Astrocyte of the spinal cord (primary cell): ENCODE measurements around the gene AIMP2.
"Not testable (repeated sequence)": the region's sequence is repeated elsewhere in the genome, so short reads cannot be mapped to it uniquely, and the experiment has no call there.

Experiments
- DNase-seq: peaks from one replicate; pipeline ENCODE4 v3.0.0; 2011; ENCODE audit warnings: low read depth, low spot score
- H3K4me3 ChIP-seq: 2 replicates; pipeline ENCODE4 v1.5.1; 2011; ENCODE audit warnings: low read depth, mild to moderate bottlenecking, low read length, moderate library complexity
- in situ Hi-C: cut with HindIII; loops from 2 replicates; pipeline ENCODE4 v1.10.0; 2017; ENCODE audit warnings: low sequenced_read_pairs
- TF ChIP-seq, protein P1 (sequence below): IDR thresholded peaks from 2 replicates; pipeline ENCODE4 v1.5.1; 2012; ENCODE audit warnings: low read depth, mild to moderate bottlenecking, low read length, inconsistent platforms

AIMP2 gene

GRCh38 chr7:6031567-6031966, 22.5 kb downstream of the AIMP2 start:
- no peak for DNase-seq
- TF ChIP-seq, protein P1, sequence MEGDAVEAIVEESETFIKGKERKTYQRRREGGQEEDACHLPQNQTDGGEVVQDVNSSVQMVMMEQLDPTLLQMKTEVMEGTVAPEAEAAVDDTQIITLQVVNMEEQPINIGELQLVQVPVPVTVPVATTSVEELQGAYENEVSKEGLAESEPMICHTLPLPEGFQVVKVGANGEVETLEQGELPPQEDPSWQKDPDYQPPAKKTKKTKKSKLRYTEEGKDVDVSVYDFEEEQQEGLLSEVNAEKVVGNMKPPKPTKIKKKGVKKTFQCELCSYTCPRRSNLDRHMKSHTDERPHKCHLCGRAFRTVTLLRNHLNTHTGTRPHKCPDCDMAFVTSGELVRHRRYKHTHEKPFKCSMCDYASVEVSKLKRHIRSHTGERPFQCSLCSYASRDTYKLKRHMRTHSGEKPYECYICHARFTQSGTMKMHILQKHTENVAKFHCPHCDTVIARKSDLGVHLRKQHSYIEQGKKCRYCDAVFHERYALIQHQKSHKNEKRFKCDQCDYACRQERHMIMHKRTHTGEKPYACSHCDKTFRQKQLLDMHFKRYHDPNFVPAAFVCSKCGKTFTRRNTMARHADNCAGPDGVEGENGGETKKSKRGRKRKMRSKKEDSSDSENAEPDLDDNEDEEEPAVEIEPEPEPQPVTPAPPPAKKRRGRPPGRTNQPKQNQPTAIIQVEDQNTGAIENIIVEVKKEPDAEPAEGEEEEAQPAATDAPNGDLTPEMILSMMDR: no peak
- in situ Hi-C loops: no loop called here
- no peak overlapping the region for H3K4me3 ChIP-seq

GRCh38 chr7:6032167-6032566, 23.1 kb downstream of the AIMP2 start:
- no peak overlapping the region for H3K4me3 ChIP-seq
- TF ChIP-seq, protein P1: no peak
- DNase-seq: no peak
- in situ Hi-C loops: no loop called here

DNA sequence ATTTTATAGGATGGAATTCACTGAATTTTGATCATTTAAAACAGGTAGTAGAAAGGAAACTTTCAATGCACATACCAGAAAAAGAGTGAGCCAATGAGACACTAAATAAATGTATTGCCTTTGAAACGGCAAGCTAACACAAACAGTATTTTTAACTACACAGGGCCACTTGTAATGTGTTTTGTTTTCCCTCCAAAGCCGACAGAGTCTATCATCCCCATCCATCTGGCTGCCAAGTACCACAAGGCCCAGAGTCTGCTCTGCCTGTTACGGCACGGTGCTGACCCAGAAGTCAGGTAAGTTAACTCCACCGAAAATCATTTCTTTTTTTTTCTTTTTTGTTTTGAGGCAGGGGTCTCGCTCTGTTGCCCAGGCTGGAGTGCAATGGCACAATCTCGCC, 23.6 kb downstream of the AIMP2 start:
- in situ Hi-C loops: no loop called here
- DNase-seq: no peak
- TF ChIP-seq, protein P1: no peak

GRCh38 chr7:6035165-6035564, 26.1 kb downstream of the AIMP2 start:
- no peak overlapping the region for H3K4me3 ChIP-seq
- DNase-seq: no peak
- TF ChIP-seq, protein P1: no peak
- in situ Hi-C loops: no loop called here

More for the DNA sequence above, 23.6 kb downstream of the AIMP2 start:
- H3K4me3 ChIP-seq: no peak overlapping the region

- no peak overlapping the region for H3K4me3 ChIP-seq
- TF ChIP-seq, protein P1: no peak
- no peak for DNase-seq
- in situ Hi-C loops: no loop called here
Observed at GRCh38 chr7:6035686-6036085, 26.6 kb downstream of the AIMP2 start.

- in situ Hi-C loops: no loop called here
- no peak overlapping the region for H3K4me3 ChIP-seq
- DNase-seq: no peak
- TF ChIP-seq, protein P1: no peak
Observed at GRCh38 chr7:6049780-6050179, 40.7 kb downstream of the AIMP2 start.

DNA sequence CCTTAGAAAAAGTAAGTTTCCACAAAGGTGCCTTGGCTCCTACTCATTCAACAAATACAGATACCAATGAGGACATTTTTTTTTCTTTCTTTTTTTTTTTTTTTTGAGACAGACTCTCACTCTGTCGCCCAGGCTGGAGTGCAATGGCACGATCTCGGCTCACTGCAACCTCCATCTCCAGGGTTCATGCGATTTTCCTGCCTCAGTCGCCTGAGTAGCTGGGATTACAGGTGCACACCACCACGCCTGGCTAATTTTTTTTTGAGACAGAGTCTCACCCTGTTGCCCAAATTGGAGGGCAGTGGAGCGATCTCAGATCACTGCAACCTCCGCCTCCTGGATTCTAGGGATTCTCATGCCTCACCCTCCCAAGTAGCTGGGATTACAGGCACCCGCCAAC, 42.1 kb downstream of the AIMP2 start:
- H3K4me3 ChIP-seq, DNase-seq, in situ Hi-C loops: not testable (repeated sequence)
